Esophagus mucosa (tissue), 1 donor: ENCODE results near the gene MEIOSIN. TPM values are rescaled to one million over a fixed set of nuclear protein-coding genes. Genes with fewer than 3 reads are reported as not detected.
"Not testable (repeated sequence)": the region's sequence is repeated elsewhere in the genome, so short reads cannot be mapped to it uniquely, and the experiment has no call there.

Experiments
- ATAC-seq: fragments of 200-7000 bp; cut with Tn5 transposase; one replicate; pipeline ENCODE4 v1.9.1; 2020
- total RNA-seq: library from RNA; stranded (reverse); gene quantifications from one replicate; pipeline ENCODE4 v1.2.4, GENCODE V29; 2023
- donor health status: DM: yes; HTN: yes; CAD: no.

MEIOSIN gene
- total RNA-seq, 1 donor from 2014 or later = not detected

GRCh38 chr19:45717983-45718650, 15.1 kb upstream of the MEIOSIN start:
- ATAC-seq = no peak

GRCh38 chr19:45720065-45720464, 13.2 kb upstream of the MEIOSIN start:
- ATAC-seq = not testable (repeated sequence)

DNA sequence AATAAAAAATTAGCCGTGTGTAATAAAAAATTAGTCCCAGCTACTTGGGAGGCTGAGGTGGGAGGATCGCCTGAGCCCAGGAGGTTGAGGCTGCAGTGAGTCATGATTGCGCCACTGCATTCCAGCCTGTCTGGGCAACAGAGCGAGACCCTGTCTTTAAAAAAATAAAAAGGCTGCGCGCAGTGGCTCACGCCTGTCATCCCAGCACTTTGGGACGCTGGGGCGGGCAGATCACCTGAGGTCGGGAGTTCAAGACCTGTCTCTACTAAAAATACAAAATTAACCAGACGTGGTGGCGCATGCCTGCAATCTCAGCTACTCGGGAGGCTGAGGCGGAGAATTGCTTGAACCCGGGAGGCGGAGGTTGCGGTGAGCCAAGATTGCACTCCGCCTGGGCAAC, 4.6 kb upstream of the MEIOSIN start:
- not testable (repeated sequence) for ATAC-seq

GRCh38 chr19:45729800-45730290, 3.4 kb upstream of the MEIOSIN start:
- peak; percentile 66 for ATAC-seq

DNA sequence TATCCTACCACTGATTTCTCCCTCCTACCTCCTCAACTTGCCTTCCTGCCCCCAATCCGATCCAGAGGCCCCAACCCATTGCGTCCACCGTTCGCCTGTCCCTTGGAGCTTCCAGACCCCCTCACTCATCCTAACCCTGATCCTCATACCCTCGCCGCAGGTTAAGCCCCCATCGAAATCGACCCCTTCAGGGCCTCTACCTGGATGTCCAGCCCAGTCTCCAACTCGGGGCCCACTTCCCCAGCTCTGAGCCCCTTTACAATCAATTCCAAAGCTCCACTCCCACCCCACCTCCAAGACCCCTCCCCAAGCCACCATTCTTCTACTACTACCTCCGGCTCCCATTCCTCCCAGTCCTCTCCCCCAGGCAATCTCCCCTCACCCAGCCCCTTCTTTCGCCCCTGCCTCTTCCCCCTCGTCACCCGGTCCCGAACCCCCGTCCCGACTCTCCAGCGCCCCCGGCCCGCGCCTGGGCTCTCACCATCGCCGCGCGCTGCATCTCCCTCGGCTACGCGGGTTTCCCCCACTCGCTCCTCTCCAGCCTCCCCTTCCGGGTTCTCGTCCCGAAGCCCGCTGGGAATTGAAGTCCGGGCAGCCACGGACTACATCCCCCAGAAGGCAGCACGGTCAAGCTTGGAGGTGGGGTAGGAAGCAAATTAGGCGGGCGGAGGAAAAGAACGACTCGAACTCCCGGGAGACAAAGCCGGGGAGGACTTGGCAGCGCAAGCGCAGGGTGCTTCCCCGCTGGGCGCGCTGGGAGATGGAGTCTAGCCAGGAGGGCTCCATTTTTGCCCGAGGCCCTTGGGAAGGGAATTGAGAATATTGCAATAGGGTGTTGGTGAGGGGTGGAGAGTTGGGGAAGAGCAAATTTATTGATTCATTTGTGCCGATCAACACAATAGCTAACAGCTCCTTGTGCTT, 2.6 kb upstream of the MEIOSIN start, which contains the start of gene FBXO46:
FBXO46 (minus strand) TSS at position 529 of the 921 bp plus-strand sequence. CDS start 17,401 bp downstream, outside the sequence.
- peak; percentile 92 for ATAC-seq

- ATAC-seq = no peak
Observed at GRCh38 chr19:45739498-45740439, 6.5 kb downstream of the MEIOSIN start.

DNA sequence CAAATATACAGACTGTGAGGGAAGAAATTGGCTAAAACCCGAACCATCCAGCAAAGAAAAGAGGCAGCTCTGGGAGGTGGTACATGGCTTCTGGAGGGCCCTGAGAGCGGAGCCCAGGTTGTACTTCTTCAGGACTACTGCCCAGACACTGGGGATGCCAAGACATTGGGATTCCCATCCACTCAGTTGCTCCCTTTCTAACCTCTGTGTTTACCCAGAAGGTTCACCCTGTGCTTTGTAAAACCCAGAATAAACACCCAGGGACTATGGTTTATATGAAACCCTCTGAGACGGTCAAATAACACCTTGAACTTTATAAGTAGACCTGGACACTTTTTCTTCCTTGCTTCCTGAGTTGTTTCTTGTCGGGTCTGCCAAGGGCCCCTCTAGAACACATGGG, 9.7 kb downstream of the MEIOSIN start:
- no peak for ATAC-seq

GRCh38 chr19:45745606-45746005, 12.4 kb downstream of the MEIOSIN start:
- no peak for ATAC-seq

GRCh38 chr19:45746866-45747265, 13.6 kb downstream of the MEIOSIN start:
- ATAC-seq = no peak

DNA sequence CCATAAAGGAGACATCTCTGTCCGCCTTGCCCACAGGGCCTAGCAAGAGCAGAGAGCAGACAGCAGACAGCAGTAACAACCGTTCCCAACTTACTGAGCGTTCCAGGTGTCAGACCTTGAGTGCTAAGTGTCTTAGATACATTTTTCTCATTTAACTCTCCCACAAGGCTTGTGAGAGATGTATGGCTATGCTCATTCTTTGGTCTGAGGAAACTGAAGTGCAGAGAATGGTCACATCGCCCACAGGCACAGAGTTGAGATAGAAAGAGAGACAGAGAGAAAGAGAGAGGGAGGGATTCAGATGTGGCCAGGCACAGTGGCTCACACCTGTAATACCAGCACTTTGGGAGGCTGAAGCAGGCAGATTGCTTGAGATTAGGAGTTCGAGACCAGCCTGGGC, 14.3 kb downstream of the MEIOSIN start:
- ATAC-seq = no peak

GRCh38 chr19:45751483-45751882, 18.2 kb downstream of the MEIOSIN start:
- not testable (repeated sequence) for ATAC-seq

GRCh38 chr19:45752639-45753038, 19.4 kb downstream of the MEIOSIN start:
- peak; percentile 93 for ATAC-seq

DNA sequence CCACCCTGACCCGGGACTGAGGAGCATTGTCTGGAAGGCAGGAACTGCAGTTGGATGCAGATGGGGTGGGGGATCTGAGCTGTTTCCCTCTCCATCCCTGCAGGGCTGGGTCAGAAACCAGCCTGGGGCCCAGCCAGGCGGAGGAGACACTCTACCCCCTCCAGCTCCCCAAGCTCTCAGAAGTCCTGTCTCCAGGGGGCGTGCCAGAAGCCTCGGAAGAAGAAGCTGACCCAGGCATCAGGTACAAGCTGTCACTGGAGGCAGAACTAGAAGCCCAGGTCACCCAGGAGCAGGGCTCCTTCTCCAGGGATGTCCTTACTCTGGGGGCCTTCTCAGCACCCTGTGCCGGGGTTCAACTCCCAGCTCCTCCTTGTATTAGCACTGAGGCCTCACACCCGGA, 20.3 kb downstream of the MEIOSIN start:
- no peak for ATAC-seq

DNA sequence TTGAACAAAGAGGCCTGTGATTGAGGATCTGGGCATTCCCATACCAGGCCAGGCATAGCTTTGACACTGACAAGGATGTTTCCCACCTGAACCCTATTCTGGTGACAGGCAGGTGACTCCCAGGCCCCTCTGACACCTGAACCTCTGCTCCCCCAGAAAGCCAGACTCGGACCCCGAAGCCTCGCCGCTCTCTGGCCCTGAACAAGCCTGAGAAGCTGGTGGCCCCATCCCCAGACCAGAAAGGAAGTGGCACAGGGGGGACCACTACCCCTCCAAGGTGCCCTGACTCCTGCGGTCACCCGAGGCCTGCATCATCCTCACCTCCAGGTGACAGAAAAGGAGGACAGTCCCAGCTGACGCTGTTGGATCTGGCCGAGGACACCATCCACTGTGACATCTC, 21.1 kb downstream of the MEIOSIN start:
- ATAC-seq = no peak

- no peak for ATAC-seq
Observed at GRCh38 chr19:45757695-45758094, 24.5 kb downstream of the MEIOSIN start.

DNA sequence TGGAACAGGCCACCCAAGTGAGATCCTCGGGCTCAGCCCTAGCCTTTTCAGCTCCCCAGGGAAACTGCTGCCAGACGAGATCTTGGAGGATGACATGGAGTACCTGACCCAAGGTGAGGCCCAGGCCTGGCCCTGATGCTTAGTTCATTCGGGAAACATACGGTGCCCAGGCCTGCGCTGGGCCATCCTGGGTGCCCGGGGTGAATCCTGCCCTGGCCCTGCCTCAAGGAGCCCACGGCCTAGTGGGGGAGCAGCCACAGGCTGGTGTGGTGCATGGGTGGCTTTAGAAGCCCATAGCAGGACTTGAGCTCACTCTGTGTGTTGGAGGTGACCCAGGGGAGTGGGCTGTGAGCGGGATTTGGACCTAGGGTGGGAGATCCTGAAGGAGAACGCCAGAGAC, 25.7 kb downstream of the MEIOSIN start:
- ATAC-seq = no peak

GRCh38 chr19:45761714-45762113, 28.5 kb downstream of the MEIOSIN start:
- no peak for ATAC-seq

DNA sequence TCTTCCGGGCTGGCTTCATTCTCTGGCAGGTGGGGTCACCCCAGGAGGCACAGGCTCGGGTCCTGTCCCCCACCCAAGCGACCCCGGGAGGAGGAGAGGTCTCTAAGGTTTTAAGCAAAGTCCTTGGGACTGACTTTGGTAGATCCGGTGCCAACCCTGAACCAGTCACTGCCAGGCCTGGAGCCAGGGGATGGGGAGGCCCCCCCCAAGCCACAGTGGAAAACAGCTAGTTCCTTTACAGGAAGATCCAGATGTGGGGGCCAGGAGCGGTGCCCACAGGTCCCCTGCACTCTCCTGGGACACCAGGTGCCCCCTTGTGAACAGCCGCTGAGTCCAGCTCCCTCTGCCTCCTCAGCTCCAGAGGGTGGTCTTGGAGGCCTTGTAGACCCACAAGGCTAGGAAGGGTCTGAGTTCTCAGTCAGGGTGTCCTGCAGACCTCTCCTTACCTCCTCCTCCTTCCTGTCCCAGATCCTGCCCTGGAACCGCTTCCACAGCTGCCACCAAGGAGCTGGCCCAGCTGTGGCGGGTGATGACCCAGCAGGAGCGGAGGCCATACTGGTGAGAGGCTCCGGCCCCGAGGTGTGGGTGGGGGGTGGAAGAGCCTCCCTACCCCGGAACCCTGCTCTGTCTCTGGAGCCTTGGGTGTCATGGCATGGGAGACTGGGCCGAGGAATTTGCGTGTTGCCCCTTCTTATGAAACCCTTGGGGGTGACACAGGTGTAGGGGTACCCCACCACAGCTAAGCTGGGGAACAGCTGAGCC, 29.8 kb downstream of the MEIOSIN start:
- no peak for ATAC-seq

DNA sequence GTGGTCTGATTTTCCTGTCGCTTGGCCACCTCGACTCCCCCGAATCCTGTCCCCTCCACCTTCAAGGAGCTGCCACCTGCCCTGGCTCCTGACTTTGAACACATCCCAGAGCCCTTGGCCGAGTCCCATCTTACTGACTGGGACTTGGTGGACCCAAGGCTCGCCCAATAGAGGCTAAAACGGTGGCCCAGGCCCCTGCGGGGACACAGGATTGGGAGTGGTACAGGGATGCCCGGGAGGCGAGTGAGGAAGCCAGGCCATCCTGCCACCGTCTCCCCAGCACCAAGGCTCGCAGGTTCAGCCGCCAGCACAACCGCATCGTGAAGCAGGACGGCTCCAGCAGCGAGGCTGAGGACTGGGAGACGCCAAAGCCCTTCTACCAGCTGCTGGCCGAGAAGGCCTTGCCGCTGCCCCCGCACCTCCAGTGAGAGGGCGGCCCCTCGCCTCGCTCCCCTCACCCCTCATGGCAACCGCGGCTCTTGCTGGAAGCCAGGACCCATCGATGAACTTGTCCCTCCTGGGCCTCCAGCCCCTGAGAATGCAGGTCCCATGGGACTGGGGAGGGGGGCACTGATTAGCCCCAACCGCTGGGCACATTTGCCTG, 30.6 kb downstream of the MEIOSIN start:
- no peak for ATAC-seq

DNA sequence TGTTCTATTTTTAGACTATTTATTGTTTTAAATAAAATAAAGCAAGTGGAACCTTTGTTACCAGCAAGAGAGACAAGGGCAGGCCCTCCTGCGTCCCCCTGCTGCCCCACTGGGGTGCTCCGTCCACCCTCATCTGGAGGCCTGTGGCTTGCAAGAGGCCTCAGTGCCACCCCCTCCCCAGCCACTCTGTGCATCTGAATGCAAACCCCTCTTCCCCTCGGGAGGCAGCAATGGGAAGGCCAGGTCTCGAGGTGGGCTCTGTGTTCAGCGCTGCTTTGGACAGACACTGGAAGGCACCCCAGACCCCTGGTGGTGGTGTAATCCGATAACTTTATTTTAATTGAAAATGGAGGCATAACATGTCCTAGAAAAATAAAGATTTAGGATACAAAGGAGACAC, 31.2 kb downstream of the MEIOSIN start:
- no peak for ATAC-seq
